GM12892 (cell line): ENCODE results near the gene TMEM121.
"Not testable (repeated sequence)": the region's sequence is repeated elsewhere in the genome, so short reads cannot be mapped to it uniquely, and the experiment has no call there.

ENCODE experiments used
- POLR2AphosphoS5 ChIP-seq: IDR thresholded peaks from 2 replicates; pipeline ENCODE4 v1.6.1; 2011; ENCODE audit warnings: low read depth, low read length, control low read depth
- TAF1 ChIP-seq: IDR thresholded peaks from 2 replicates; pipeline ENCODE4 v1.6.1; 2011; ENCODE audit warnings: low read depth, mild to moderate bottlenecking, control low read depth, low read length, borderline replicate concordance

- not testable (repeated sequence) for TF ChIP-seq POLR2AphosphoS5, TAF1
Measured at GRCh38 chr14:105573841-105574240, 47.5 kb downstream of the TMEM121 start.
